ENCODE data around the gene OR52E6. TPM values are rescaled to one million over a fixed set of nuclear protein-coding genes. Genes with fewer than 3 reads are reported as not detected.

OR52E6 gene
- not detected in 2 replicates for total RNA-seq

DNA sequence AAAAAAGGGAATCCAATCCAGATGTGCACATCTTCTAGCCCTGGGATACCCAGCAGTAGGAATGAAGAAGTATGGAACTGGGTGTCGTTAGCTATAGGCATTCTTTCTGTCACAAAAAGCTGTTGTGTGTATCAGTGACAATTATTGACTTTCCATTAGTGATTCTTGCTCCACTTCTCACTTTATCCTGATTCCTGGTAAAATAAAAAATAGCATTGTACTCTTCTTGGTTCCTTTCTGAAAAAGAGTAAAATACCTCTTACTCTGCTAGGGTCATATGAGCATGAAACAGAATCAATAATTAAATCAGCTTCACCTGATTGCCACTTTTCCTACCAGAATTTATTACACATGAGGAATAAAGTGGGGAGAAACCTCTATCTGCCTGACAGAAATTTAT, at the start of gene OR52E6:
TSS of gene OR52E6 (minus strand) at position 101 of the 400 bp plus-strand sequence. CDS start at position 101, 0 bp downstream.

DNA sequence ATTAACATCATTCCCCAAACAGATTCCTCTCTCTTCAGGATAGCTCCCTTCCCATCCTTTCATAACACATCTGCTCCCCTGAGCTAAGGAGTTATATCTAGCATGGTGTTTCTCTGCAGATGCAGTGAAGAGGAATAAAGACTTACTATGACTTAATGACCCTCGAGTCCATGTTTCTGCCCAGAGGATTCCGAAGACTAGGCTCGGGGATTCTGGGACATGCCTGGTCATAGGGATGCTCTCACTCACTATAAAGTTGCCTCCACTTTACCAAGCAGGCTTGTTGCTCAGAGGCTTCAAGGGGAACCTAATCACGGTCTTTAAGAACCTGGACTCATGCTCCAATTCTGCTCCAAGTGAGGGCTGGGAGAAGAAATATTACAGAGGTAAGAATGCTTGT, 38.6 kb upstream of the OR52E6 start, which contains the start of gene OR52E4:
TSS of gene OR52E4 (plus strand) at position 301 of the 400 bp plus-strand sequence. CDS start 3,664 bp downstream, outside the sequence.

DNA sequence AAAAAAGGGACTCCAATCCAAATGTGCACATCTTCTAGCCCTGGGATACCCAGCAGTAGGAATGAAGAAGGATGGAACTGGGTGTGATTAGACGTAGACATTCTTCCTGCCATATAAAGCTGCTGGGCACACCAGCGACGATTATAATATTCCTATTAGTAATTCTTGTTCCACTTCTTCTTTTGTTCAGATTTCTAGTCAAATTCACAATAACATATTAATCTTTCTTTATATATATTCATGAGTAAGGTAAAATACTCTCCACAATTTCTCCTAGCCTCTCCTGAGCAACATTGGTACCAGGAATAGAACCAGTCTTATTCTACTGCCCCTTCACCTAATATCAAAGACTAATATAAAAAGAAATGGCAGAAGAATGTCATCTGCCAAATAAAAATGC, 15.9 kb upstream of the OR52E6 start, which contains the start of gene OR52E8:
TSS of gene OR52E8 (minus strand) at position 101 of the 400 bp plus-strand sequence. CDS start at position 101, 0 bp downstream.

DNA sequence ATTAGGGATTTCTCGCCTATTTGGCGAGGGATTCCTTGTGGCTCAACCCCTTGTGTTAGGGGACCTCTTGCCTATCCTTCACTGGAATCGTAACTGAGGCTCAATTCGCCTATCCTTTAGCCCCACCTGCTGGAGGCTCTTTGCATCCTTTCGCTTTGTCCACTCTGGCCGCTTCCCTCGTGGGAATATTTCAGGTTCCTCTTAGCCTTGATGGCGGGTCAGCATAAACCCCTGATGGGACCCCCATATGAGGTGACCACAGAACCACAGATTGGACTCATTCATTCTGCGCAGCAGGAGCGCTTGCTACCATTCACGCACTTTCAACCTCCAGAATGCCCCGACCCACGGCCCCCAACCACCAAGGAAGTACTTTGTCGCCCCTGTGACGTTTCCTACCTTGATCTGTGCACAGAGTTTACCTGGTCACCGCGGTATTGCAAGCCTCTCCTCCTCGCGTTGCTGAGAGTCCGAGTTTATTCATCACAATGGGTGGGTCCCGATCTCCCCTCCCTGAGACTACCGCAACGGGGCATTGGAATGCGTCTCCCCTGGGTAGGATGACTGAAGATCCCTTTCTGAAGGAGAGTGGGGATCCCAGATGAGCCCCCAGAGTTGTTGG, 33.1 kb downstream of the OR52E6 start, which contains the start of gene OR52N2:
TSS of gene OR52N2 (plus strand) at position 425 of the 622 bp plus-strand sequence. CDS start 11,412 bp downstream, outside the sequence.

DNA sequence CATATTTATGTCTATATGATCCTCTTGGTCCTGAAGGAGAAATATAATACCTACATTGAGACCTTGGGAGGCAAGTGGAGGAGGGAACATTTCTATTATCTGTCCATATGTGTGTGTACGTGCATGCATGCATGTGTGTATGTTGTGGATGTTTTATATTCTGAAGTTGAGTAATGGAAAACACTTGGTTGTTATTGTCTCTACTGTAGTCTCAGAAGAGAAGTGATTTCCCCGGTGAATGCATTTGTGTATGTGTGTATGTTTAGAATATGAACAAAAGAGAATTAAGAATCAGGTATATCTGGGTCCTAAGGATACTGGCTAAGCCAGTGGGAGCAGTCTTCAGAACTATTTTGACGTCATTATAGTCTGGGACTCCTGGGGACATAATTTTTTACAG, 50.5 kb downstream of the OR52E6 start, which contains the start of gene OR52N1:
TSS of gene OR52N1 (minus strand) at position 101 of the 400 bp plus-strand sequence. CDS start 2,449 bp downstream, outside the sequence.

Other genes with a start within 250 kb of the OR52E6 start
- gene TRIM6, start 245.3 kb downstream of the OR52E6 start, total RNA-seq, result 3.3 and 9.7 TPM in 2 replicates
- gene TRIM34, start 216.9 kb downstream of the OR52E6 start, total RNA-seq, result 13.7 and 19.2 TPM in 2 replicates
- 40.5 and 42.0 TPM in 2 replicates for gene TRIM5, start 156.8 kb downstream of the OR52E6 start, total RNA-seq
- gene TRIM22, start 152.1 kb downstream of the OR52E6 start, total RNA-seq, result 119 and 179 TPM in 2 replicates
- gene OR56B1, start 105.4 kb downstream of the OR52E6 start, total RNA-seq, result not detected in 2 replicates
- not detected in 2 replicates for gene OR52N4, start 87.7 kb downstream of the OR52E6 start, total RNA-seq
- gene OR52N5, start 58.5 kb downstream of the OR52E6 start, total RNA-seq, result not detected in 2 replicates
- not detected in 2 replicates for gene OR52N1, start 50.6 kb downstream of the OR52E6 start, total RNA-seq
- not detected in 2 replicates for gene OR52N2, start 33.0 kb downstream of the OR52E6 start, total RNA-seq
- not detected in 2 replicates for gene OR52E8, start 15.8 kb upstream of the OR52E6 start, total RNA-seq
- not detected in 2 replicates for gene OR52E4, start 38.7 kb upstream of the OR52E6 start, total RNA-seq
- not detected in 2 replicates for gene OR52E5, start 51.3 kb upstream of the OR52E6 start, total RNA-seq
- not detected in 2 replicates for gene OR56A3, start 100.4 kb upstream of the OR52E6 start, total RNA-seq
- not detected in 2 replicates for gene OR56A5, start 126.6 kb upstream of the OR52E6 start, total RNA-seq
- not detected in 2 replicates for gene OR52L1, start 145.1 kb upstream of the OR52E6 start, total RNA-seq
- gene OR56A4, start 165.0 kb upstream of the OR52E6 start, total RNA-seq, result not detected in 2 replicates
- gene OR56A1, start 188.9 kb upstream of the OR52E6 start, total RNA-seq, result under 0.01 TPM in 1 of 2 replicates, not detected in the other